Activated CD4-positive, alpha-beta T cell treated with anti-CD3 and anti-CD28 coated beads, Interleukin-2, Interleukin-4, amounts not matched to agents 100 ng/mL and 50 ng/mL, durations not matched to agents 16 hours and 8 hours (primary cell): Measurements from ENCODE around the gene FBLN7.

Experiments
- DNase-seq: peaks from one replicate; pipeline ENCODE4 v3.0.0-alpha.2; 2020; ENCODE audit warnings: low spot score

FBLN7 gene

GRCh38 chr2:112140899-112141625, 2.9 kb downstream of the FBLN7 start:
- DNase-seq: no peak

- DNase-seq: no peak
These were observed 3.4 kb downstream of the FBLN7 start for GRCh38 chr2:112141626-112142007.

- DNase-seq: no peak
These were observed 4.4 kb downstream of the FBLN7 start for GRCh38 chr2:112142525-112143078.

- no peak for DNase-seq
These were observed 5.0 kb downstream of the FBLN7 start for GRCh38 chr2:112143150-112143549.

DNA sequence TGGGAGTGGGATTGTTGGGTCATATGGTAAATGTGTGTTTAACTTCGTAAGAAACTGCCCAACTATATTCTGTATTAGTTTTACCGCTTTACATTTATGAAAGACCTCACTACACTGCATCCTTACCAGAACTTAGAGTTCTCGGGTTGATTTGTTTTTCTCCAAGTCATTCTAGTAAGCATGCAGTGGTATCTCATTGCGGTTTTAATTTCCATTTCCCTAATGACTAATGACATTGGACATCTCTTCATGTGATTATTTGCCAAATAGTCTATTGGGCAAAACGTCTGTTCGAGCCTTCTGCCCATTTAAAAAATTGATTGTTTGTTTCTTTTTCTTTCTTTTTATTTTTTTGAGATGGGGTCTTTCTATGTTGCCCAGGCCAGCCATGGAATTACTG, 6.8 kb downstream of the FBLN7 start:
- no peak for DNase-seq

- DNase-seq: no peak
These were observed 9.4 kb downstream of the FBLN7 start for GRCh38 chr2:112147382-112148168.

- no peak for DNase-seq
These were observed 10.3 kb downstream of the FBLN7 start for GRCh38 chr2:112148477-112148876.

DNA sequence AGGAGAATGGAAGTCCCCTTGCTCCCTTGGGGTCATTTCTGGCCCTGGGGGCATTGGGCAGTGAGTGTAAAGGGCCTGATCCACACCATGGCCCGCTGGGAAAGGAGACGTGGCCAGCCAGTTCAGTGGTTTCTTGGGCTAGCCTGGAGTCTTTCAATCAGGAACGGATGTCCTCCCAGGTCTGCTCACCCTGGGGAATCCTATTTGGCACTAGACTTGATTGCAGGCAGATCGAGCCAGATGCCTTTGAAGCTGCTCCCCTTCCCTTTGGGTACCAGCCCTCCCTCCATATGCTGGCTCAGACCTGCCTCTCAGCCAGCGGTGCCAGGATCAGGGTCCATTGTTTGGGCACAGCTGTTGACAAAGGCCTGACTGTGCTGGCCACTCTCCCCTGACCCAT, 11.0 kb downstream of the FBLN7 start:
- DNase-seq: no peak

DNA sequence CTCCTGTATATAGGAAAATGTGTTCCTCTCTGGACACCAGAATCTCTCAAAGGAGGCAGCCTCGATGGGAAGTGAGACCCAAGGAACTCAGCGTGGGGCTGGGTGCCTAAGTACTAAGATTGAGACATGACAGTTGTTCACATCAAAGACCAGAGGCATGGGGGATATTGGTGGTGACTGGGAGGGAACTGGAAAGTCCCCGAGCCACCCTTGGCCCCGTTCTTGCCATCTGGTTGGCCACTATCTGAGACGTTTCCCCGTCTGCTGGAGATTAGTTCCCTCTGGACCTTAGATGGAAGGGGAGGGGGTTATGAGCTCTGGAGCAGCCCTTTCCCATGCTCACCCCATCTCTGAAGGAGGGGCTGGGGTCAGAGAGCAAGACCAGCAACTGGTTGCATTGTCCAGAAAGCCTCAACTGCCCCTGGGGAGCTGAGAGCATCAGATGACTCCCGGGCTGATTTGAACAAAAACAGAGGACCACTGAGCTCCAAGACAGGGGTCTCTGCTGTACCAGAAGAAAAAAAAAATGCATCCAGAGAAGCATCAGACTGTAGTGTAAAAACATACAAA, 11.8 kb downstream of the FBLN7 start:
- DNase-seq: no peak

- no peak for DNase-seq
These were observed 12.3 kb downstream of the FBLN7 start for GRCh38 chr2:112150447-112150846.

DNA sequence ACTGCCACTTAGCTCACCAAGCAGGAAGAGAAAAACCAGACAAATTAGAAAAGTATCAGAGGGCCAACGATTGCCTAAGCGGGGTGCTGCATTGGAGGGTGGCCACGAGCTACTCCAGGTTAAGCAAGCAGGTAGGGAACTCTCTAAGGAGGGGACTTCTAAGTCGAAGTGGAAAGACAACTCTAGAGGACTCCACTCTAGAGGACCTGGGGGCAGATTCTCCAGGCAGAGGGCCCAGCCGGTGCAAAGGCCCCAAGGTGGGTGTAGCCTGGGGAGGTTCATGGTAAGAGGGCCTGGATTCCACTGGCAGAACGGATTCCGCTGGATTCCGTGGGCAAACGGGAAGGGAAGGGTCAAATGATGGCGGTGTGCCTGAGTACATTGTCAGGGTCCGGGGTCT, 12.7 kb downstream of the FBLN7 start:
- DNase-seq: no peak

DNA sequence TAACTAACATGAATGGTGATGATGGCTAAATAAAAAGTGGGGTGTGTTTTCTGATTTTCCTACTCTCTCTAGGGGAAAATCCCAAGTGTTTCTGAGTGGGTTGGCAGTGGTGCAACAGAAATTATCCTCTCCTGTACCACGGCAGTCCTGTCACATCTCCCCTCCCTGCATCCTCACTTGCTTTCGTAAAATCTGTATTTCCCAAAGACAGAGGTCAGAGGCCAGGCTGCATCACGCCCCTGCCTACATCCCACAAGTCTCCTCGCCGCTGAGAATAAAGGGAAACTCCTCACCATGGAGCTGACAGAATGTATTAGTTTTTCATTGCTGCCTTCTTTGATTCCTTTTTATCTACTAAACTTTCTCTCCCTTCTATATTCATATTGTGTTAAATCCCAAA, 13.1 kb downstream of the FBLN7 start:
- DNase-seq: no peak

DNA sequence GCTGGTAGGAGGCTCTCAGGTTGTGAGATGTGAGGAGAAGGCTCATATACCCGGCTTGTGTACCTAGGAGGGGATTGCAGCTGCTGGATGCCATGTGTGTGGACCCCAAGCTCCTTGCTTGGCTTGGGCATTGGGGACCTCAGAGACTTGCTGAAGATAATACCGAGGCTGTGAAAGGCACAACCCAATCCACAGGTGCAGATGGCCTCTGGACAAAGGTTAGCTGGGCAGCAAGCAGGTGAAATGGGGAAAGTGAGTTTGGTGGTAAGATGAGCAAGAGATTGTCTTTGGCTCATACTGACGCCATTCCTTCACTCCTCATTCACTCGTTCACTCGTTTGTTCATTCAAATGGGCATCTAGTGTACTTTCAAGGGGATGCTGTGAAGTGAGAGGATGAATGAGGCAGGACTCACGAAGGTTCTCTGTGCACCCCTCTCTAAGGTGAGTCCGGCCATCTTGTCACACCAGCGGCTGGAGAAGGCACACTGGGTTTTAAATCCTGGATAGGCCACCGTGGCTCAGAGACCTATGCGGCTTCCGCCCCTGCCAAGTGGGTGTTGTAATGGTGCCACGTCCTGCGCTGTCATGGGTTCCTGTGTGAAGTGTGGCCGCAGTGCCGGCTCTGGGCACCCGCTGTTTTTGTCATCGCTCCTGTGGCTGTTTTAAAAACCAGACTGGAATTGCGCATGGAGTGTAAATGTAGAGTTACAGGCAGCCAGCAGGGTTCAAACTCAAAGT, 13.7 kb downstream of the FBLN7 start:
- no peak for DNase-seq

DNA sequence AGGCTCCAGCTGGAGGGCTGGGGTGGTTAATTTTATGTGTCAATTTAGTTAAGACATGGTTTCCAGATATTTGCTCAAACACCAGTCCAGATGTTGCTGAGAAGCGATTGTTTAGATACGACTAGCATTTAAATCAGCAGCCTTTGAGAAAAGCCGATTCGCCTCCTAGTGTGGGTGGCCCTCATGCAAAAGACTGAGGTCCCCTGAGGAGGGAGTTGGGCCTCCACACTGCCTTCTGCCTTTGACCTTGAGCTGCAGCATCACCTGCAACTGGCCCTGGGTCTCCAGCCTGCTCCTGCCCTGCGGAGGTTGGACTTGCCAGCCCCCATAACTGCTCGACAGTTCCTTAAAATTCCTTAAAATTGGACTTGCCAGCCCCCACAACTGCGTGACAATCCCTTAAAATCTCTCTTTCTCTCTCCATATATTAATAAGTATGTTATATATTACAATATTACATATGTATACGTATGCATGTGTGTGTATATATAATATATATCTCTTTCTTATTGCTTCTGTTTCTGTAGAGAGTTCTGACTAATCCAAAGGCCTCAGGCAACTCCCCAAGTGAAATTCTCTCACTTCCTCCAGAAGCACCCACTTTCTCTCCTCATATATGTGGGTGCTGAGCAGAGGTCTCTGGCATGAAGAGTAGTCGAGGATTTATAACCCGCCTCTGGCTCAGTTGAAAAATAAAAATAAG, 14.4 kb downstream of the FBLN7 start:
- DNase-seq: no peak

DNA sequence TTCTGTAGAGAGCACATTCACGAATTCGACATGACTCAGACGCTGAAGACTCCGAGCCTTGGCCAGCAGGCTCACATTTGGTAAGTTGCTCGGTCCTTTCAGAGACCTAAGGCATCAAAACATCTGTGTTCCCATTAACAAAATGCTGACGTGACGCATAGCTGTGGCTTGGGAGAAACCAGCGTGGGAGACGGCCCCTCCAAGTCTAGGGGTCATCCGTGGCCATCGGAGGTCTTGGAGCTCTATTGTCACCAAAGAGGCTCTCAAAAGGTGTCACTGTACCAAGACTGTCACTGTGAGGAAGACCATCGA, 14.9 kb downstream of the FBLN7 start:
- DNase-seq: no peak

- DNase-seq: no peak
These were observed 15.3 kb downstream of the FBLN7 start for GRCh38 chr2:112153501-112153900.

- DNase-seq: no peak
These were observed 16.3 kb downstream of the FBLN7 start for GRCh38 chr2:112154246-112155117.

DNA sequence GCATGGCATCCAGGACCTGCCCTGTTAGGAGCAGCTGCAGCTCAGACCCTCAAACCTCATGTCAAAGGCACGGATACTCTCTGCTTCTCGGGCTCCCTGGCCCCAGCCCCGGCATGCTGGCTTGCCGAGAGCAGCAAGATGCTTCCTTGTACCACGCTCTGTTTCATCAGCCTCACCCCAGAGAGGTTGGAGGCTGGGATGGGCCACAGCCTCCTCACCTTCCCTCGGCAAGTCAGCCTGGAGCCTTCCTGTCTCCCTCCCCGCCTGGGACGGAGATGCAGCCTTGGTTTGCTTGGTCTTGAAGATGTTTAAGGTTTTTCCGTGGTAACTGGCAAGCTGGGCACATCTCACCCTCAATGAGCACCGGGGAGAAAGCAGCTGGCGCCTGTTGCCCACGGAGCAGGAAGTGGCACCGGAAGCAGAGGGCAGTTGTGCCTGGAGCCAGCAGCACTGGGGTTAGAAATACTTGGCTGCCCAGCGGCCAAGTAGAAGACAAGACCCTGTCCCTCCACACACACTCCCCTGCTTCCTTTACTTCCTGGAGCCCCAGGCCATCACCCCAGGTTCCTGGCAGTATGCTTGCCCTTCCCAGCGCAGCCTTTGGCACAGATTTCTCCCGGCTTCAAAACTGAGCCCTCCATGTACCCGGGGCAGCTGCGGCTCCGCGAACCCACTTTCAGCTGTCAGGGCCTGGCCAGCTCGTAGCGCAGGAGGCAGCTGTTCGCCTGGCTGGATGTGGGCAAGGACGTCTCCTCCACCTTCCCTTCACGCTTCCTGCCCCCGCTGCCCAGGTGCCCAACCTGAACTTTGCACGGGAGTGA, 17.4 kb downstream of the FBLN7 start:
- peak; percentile 43 for DNase-seq

- DNase-seq: peak; percentile 32
These were observed 18.2 kb downstream of the FBLN7 start for GRCh38 chr2:112156152-112156986.
